EH (cell line): Measurements from ENCODE around the gene TRIOBP.
A peak's percentile ranks its signal among the peaks of the same experiment; 100 is the strongest.
"Not testable (repeated sequence)": the region's sequence is repeated elsewhere in the genome, so short reads cannot be mapped to it uniquely, and the experiment has no call there.

Experiments used
- DNase-seq: peaks from one replicate; pipeline ENCODE4 v3.0.0-alpha.2; 2015; ENCODE audit warnings: low read depth

The TRIOBP gene

DNA sequence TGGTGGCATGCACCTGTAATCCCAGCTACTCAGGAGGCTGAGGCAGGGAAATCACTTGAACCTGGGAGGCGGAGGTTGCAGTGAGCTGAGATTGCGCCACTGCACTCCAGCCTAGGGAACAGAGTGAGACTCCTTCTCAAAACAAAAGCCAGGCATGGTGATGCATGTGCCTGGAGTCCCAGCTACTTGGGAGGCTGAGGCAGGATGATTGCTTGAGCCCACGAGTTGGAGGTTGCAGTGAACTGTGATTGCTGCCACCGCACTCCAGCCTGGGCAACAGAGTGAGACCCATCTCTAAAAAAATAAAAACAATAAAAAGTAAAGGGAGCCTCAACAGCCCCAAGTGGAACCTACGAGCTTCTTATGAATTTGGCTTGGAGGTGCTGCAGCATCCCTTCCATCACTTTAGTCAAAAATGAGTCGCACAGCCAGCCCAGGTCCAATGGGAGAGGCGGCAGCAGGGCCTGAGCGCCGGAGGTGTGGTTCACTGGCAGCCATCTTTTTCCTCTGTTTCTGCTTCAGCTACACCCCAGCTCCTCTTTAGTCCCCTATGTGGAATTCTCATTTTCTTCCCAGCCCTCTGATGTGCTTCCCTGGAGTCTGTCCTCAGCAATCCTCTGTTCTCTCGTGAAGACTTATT lies 81.6 kb downstream of the TRIOBP start:
- DNase-seq = no peak

DNA sequence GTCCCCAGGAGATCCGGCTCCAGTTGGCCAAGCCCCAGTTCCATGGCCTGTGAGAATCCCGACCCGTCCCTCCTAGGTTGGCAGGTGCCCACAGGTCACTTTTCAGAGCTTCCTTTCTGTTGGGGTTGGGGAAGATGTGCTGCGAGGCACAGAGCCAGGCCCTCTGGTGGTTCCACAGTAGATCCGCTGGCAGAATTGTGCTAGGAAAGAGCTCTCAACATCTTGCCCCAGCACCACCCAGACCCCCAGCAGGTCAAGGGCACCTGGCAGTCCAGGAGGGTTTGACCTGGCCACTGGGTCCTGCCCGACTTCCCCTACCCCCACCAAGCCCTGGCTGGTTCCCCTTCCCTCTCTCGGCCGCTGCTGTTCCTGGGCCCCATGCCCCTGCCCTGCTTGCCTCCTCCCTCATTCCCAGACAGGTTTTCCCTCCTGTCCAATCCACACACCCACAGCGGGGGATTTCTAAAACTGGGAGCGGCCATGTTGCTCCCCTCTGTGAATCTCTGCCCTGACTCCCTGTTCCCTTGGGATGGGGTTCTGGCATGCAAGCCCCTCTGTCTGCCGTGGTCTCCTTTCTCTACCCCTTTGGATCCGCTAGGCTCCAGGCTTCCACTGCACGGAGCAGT lies 84.7 kb downstream of the TRIOBP start:
- DNase-seq = peak; percentile 29

GRCh38 chr22:37782340-37783168 lies 85.7 kb downstream of the TRIOBP start:
- peak; percentile 97 for DNase-seq

- DNase-seq = no peak
Measured at GRCh38 chr22:37784829-37785495, 88.1 kb downstream of the TRIOBP start.

DNA sequence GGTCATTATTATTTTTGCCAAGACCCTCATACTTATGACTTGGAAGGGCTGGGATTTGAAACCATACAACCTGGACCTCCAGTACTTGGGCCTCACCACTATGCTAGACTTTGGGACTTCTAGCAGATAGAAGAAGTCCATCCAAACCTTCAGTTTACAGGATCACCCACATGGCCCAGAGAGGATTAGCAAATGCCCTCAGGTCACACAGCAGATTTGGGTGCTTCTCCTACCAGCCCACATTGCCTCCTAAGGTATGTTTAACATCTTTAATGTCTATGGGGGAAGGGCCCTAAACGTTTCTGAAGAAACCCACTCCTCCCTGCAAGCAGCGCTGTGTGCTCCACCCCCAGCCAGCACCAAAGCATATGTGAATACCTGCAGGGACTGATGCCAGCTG lies 93.4 kb downstream of the TRIOBP start:
- DNase-seq = no peak

DNA sequence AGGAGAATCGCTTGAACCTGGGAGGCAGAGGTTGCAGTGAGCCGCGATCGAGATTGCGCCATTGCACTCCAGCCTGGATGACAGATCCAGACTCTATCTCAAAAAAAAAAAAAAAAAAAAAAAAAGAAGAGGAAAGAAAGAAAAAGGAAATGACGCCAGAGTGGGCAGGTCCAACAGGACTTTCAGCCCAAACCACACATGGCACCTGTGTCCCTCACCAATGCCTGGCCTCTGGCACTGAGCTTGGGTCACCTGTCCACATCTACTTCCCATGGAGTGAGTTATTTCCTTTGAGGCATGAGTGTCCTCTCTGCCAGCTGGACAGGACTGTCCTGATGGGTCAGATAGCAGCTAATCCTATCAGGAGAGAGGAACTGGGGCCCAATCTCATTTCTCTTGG lies 95.6 kb downstream of the TRIOBP start:
- no peak for DNase-seq

DNA sequence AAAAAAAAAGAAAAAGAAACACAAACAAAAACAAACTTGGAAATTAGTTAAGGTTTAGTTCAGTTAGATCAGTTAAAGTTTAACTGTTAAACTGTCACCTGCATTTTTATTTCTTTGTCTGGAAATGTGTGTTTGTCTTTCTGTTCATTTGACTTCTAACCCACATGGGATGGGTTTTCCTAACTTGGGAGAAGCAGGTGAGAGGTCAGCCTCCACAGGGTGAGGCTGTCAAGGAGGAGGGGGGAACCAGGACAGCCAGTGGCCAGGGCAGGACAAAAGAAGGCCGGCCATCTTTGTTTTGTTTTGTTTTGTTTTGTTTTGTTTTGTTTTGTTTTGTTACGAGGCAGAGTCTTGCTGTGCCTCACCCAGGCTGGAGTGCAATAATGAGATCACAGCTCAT lies 97.5 kb downstream of the TRIOBP start:
- DNase-seq = no peak

GRCh38 chr22:37796079-37796478 lies 99.2 kb downstream of the TRIOBP start:
- no peak for DNase-seq

- not testable (repeated sequence) for DNase-seq
Measured at GRCh38 chr22:37797259-37797658, 100.4 kb downstream of the TRIOBP start.

- DNase-seq = no peak
Measured at GRCh38 chr22:37797874-37798500, 101.1 kb downstream of the TRIOBP start.

DNA sequence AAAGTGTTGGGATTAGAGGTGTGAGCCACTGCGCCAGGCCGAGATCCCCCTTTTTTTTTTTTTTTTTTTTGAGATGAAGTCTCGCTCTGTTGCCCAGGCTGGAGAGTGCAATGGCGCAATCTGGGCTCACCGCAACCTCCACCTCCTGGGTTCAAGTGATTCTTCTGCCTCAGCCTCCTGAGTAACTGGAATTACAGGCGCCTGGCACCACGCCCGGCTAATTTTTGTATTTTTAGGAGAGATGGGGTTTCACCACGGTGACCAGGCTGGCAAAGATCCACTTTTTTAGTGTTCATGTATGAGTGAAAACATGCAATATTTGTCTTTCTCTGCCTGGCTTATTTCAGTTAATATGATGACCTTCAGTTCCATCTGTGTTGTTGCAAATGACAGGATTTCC lies 103.1 kb downstream of the TRIOBP start:
- not testable (repeated sequence) for DNase-seq

- DNase-seq = no peak
Measured at GRCh38 chr22:37801946-37802309, 105.1 kb downstream of the TRIOBP start.

DNA sequence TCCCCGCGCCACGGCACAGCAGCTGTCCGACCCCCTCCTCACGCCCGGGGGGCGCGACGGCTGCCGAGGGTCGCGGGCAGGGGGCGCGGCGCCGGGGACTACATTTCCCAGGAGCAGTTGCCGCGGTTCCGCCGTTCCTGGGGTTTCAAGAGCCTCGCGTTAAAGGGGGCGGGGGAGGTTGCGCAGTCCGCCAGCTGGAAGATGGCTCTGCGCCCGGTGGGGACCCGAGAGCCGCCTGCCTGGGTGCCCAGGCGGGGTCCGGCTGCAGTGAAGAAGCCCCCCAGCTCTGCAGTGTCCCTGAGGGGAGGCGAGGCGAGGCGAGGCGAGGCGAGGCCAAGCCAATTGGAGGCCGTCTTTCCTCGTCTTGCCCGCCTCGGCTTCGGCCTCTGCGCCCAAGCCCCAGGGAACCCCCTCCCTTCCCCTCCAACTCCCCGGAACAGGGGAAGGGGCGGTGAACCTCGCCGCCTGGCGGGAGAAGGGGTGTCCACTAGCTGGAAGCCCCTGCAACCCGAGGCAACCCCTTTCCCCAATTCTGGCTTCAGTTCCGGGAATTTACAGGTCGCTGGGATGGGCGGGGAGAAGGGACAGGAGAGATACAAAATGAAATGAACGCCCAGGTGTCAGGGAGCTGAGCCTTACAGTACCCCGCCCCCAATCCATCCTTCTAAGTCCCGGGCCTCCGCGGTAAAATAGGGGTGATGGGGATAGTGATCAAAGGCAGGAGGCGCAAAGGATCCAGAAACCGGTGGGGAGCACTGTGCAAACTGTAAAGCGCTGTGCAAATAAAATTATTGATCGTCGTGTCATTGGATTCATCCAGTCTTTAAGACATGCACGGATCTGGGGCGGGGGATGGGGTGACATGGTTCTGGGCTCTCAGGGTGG lies 105.7 kb downstream of the TRIOBP start:
- peak; percentile 57 for DNase-seq

DNA sequence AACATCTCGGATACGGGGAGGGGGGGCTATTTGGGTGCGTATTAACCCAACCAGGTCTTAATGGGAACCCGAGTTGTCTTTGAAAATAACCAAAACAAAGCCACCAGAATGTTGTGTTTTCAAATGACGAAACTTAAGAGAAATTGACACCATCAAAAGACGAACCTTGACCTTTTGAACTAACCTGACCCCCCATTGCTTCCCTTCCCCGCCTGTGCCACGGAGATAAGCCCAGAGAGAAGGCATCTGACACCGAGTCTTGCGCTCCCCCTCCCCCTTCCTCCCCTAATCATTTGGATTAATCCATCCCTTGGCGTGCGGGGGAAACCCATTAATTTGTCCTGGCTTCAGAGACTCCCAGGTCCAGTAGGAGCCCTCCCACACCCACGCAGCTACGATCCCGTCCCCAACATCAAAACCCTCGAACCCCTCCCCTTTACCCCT lies 106.4 kb downstream of the TRIOBP start:
- no peak for DNase-seq

GRCh38 chr22:37803639-37804351 lies 106.9 kb downstream of the TRIOBP start:
- no peak for DNase-seq

- DNase-seq = no peak
Measured at GRCh38 chr22:37804352-37804880, 107.6 kb downstream of the TRIOBP start.

DNA sequence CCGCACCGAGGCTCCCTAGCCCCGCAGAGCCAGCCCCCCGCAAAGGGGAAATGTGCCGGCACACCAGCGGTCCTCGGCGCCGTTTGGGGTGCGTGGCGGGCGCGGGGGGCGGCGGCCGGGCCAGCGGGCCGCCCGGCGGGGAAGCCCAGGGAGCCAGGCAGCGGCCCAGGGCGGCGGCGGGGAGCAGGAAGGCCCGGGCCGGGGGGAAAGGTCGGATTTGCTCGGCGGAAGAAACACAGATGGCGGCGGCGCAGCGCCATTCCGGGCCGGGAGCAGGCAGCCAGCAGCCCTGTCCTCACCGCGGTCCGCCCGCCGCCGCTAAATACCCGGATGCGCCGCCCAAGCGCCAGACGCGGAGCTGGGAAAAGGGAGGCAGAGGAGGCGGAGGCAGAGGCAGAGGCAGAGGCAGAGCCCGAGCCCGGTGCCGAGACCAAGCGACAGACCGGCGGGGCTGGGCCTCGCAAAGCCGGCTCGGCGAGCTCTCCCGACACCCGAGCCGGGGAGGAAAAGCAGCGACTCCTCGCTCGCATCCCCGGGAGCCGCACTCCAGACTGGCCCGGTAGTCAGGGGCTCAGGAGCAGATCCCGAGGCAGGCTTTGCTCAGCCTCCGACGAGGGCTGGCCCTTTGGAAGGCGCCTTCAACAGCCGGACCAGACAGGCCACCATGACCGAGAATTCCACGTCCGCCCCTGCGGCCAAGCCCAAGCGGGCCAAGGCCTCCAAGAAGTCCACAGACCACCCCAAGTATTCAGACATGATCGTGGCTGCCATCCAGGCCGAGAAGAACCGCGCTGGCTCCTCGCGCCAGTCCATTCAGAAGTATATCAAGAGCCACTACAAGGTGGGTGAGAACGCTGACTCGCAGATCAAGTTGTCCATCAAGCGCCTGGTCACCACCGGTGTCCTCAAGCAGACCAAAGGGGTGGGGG lies 108.3 kb downstream of the TRIOBP start:
- DNase-seq = peak; percentile 87

- no peak for DNase-seq
Measured at GRCh38 chr22:37805810-37806277, 109.0 kb downstream of the TRIOBP start.
